Fibroblast of skin of left quadriceps (primary cell): ENCODE results near the gene EYS.
A peak's percentile ranks its signal among the peaks of the same experiment; 100 is the strongest.
"Not testable (repeated sequence)": the region's sequence is repeated elsewhere in the genome, so short reads cannot be mapped to it uniquely, and the experiment has no call there.

Experiments
- DNase-seq, 2 experiments: peaks; one replicate each; pipeline ENCODE4 v3.0.0-alpha.2; 2013; ENCODE audit warnings: low read depth in 2 of 2

Gene EYS

DNA sequence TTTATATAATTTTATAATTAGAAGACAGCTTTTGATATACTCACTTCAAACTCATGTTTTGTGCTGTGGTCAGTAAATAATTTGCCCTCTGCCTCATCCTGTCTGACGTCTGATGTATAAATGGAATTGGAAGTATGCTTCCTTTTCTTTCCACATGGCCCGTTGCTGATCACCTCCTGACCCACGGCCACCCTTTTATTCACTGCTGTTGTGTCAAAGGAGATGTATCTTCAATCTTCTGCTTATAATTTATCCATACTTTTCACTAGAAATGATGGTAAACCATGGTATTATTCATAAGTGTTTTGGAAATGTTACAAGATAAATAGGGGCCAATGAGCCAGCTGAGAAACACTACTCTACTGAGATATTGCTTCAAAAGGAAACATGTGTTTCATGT lies 1229.6 kb downstream of the EYS start:
- no peak for DNase-seq

DNA sequence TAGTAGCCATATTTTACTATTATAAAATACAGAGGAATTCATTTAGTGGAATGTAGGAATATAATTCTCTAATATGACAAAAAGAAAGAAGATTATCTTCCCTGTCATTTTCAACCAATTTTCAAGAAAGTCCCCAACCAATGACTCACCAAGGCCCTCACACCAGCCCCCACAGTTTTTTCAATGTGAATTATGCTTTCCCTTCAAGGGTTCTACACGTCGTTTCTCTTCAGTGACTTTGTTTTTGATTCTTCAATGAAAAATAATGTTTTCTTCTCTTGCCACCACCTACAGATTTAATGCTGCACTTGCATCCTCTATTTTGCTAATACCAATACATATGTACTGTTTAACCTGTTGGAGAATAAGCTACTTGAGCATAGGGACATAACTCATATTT lies 1230.1 kb downstream of the EYS start:
- DNase-seq = no peak

DNA sequence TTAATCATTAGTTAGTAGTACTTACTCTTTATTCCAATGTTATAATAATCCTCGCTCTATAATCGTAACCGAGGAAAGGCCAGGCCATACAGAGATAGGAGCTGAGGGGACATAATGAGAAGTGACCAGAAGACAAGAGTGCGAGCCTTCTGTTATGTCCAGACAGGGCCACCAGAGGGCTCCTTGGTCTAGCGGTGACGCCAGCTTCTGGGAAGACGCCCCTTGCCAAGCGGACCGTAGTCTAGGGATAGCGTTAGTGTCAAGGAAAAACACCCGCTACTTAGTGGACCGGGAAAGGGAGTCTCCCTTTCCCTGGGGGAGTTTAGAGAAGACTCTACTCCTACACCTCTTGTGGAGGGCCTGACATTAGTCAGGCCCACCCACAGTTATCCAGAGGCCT lies 1237.6 kb downstream of the EYS start:
- DNase-seq = not testable (repeated sequence)

DNA sequence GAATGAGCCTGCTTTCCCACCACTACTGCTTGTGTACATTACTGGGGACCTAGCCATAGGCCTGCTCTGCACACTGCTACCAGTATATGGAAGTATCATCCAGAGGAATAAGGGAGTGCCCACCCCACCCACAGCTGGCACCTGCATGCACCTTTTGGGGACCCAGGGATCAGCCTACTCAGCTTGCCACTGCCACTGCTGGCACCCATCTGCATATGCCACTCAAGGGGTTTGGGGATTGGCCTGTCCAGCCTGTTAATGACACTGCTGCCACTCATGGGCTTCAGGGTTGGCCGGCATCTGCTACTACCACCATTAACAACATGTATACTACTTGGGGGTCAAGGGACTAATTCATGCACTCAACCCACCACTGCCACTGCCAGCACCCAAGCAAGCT lies 1239.4 kb downstream of the EYS start:
- no peak for DNase-seq

DNA sequence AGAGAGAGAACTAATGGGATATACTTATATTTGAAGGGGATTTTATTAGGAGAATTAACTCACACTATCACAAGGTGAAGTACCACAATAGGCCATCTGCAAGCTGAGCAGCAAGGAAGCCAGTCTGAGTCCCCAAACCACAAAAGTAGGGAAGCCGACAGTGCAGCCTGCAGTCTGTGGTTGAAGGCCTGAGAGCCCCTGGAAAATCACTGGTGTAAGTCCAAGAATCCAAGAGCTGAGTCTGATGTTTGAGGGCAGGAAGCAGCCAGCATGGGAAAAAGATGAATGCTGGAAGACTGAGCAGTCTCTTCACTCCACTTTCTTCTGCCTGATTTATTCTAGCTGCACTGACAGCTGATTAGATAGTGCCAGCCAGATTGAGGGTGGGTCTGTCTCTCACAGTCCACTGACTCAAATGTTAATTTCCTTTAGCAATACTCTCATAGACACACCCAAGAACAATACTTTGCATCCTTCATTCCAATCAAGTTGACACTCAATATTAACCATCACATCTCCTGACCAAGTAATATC lies 1247.5 kb downstream of the EYS start:
- DNase-seq = no peak

DNA sequence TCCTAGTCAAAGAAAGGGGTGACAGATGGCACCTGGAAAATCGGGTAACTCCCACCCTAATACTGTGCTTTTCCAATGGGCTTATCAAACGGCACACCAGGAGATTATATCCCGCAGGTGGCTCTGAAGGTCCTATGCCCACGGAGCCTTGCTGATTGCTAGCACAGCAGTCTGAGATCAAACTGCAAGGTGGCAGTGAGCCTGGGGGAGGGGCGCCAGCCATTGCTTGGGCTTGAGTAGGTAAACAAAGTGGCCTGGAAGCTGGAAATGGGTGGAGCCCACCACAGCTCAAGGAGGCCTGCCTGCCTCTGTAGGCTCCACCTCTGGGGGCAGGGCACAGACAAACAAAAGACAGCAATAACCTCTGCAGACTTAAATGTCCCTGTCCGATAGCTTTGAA lies 1258.9 kb downstream of the EYS start:
- not testable (repeated sequence) for DNase-seq

DNA sequence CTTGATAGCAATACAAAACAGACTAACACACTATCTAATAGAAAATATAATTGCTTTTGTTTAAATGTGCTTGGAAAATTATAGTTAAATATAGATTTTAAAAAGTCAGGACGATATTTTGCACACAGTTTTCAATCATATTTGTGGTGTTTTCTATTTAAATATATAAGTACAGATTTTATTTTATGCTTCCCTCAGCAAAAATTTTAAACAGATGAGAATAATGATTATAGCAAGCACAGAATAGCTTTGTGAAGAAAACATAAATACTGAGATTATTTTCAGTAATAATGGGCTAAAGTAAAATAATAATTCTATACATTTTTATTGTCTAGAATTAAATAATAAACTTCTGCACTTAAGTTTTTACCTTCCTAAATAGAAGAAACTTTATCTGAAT lies 1262.0 kb downstream of the EYS start:
- DNase-seq = no peak

DNA sequence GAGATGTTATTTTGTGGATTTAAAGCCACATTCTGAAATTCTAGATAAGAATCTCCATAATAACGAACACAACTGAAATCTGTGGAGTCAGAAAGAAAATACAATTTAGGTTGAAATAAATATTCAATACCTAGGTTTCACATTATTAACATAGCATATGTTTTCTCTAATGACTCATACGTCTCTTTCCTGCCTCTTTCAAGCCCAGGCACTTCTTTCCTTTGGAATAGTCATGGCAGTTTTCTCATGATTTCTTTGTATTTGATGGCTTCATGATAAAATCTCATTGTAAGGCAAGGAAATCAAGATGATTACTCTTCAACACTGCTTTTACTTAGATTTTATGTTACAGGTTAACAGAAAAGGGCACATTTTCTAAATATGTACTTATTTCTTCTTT lies 1267.8 kb downstream of the EYS start:
- DNase-seq = no peak

DNA sequence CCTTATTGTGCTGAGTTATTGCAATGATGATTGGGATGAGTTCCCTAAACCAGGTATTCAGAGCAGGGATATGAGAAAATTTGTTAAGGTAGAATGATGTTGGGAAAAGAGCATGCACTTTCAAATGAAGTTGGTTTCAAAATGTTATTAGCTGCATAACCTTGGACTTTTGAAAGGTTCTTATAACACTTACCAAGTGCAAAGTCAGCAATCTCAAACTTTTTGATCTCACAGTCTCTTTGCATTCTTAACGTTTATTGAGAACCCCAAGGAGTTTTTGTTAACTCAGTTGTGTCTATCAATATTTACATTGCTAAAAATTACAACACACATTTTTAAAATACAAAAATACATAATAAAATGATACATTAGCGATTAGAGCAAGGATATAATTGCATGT lies 1269.0 kb downstream of the EYS start:
- DNase-seq = no peak

DNA sequence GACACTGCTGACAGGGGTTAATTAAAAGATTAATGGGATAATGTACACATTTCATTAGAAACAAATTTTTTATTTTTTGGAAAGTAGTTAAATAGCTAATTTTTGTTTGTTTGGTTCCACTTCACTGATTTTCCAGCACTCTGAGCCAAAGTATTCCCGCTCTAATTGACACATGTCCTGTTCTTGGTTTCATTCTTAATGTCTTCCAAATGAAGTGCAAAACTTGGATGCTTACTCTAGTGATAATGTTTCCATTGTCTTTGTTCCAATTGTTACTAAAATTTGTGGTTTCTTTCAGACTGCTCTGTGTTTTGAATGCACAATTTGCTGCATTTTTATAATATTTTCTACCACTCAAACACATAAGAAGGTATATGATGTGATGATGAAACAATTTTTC lies 1277.1 kb downstream of the EYS start:
- no peak for DNase-seq

DNA sequence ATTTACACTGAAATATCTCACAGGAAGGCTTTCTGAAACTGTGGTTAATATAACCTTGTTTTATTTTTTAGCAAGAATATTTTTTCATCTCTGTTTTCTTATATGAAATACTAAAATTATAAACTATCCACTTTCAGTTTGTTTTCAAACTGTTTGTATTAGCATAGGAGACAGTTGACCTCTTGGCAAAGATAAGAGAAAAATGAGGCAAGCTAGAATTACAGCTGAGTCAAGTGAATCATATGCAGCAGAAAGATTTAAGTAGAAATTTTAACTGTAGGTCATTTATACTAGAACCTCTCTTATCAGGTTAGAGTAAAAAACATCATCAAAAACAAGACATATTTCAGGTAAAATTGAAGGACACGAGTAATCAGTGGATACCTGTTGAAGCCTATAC lies 1278.8 kb downstream of the EYS start:
- no peak for DNase-seq

DNA sequence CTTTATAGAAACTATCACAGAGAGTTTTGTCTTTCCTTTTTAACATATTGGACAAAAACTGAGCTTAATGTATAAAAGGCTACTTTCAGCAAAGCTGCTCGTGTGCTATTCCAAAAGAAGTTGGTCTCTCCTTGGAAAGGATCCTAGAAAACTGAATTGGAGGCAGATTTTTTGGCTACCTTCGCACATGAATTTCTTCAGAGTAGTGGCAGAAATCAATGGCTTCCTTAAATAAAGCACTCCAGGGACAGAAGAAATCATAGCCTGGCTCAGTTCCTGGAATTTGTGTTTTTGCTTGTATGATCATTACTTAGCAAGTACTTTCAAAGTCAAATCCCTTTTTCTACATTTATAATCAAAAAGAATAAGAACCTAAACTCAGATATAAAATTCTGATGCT lies 1291.1 kb downstream of the EYS start:
- peak; percentile 11 to 17 for DNase-seq

DNA sequence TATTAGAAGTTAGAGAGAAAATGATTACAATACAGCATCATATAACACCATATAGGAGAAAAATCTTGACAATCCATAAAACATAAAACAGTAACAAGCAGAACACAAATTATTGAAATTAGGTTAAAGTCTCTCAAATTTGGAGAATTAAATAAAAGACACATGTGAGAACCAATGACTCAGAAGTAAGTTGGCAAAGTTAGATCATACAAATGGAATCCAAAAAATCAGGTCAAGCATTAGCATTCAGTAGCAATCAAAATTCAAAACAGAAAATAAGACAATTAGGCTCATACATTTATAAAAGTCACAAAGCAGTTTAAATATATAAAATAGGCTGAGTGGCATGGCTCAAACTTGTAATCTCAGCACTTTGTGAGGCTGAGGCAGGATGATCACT lies 1295.8 kb downstream of the EYS start:
- peak; percentile 1 for DNase-seq

DNA sequence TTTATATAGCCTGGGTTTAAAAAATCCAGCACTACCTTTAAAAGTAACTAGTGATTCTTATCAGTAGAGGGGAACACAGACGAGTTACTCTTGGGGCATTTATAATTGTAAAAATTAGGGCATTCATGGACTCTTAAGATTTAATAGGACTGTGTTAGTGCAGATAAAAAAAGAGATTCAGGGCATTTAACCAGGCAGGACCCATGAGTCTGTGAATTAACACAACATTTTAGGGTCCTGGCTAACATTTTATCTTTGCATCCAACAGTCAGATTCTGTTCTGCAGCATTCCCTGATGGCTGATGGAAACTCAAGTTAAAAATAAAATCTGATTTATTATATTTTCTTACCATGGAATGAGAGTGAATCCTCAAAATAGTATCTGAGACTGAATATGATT lies 1297.1 kb downstream of the EYS start:
- no peak for DNase-seq

DNA sequence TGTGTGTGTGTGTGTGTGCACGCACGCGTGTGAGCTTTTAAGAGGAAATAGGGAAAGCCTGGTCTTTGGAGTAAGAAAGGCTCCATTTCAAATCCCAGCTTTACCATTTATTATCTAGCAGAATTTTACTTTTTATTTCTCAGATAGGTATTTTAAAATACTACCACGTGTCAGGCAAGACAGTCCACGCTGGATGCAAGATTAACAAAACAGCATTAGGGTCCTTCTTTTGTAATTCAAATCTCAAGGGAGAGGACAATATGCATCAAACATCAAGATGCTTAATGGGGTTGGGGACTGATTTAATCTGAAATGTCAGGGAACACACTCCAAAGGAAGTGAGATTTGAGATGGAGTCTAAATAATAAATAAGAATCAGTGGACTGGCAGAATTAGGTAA lies 1302.6 kb downstream of the EYS start:
- DNase-seq = no peak

DNA sequence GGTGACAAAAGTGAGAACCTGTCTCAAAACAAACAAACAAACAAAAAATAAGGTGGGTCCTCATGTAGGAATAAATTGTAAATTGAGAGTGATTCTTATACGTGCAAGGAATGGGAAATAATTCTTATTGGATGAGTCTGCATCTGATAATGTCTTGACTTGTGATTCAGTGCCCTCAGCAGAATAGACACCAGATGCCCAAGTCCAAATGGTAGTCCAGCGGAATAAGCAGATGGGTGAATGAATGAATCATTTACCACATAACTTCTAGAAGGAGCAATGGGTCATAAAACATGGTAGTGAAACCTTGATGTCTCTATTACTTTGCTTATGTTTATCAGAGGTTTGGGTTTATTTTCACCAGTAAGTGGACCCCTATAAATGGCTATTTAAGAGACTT lies 1323.7 kb downstream of the EYS start:
- no peak for DNase-seq

DNA sequence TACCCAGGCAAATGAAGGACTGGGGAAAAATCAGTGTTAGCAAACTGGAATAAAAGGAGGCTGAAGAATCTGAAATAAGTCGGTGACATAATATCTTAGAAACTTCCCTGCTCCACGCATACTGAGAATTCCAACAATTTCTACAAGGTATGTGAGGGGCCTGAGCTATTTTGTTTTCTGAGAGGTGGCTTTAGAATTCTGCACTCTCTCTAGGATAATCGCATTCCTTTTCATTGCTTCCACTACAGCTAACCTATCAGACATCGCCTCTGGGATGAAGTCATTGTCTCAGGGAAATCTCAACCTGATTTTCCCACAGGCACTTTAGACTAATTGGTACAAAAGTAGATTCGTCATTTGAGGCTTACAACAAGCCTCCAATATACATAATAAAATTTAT lies 1330.6 kb downstream of the EYS start:
- no peak for DNase-seq

DNA sequence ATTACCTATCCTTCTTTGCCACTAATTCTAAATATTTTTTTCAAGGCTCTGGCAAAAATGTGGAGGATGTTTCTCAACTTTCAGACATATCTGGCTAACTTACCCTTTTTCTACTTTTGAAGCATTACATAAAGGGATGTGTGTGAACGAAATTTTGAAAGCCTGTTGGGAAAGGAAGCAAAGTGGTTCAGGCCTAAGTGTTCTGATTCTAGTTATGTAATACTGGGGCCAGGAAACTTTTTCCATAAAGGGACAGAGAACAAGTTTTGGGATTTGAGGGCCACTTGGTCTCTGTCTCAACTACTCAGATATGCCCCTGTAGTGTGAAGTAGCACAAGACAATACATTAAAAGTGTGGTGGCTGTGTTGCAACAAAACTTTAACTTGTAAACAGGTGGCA lies 1349.6 kb downstream of the EYS start:
- no peak for DNase-seq

DNA sequence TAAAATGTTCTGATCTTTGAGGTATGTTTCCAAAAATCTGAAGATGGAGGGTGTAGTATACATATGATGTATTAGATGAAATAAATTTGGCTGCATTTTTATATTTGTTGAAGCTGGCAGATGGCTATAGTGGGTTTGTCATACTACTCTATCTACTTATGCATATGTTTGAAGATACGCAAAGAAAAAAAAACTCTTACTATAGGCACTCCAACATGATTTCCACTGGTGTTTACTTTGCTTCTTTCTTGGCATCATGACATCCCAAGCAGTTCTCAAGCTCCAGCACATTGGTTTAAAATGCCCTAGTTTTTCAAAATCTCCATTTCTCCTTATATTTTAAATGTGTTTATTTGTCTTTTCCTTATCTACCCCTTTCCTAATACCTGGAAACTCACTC lies 1359.6 kb downstream of the EYS start:
- DNase-seq = no peak

DNA sequence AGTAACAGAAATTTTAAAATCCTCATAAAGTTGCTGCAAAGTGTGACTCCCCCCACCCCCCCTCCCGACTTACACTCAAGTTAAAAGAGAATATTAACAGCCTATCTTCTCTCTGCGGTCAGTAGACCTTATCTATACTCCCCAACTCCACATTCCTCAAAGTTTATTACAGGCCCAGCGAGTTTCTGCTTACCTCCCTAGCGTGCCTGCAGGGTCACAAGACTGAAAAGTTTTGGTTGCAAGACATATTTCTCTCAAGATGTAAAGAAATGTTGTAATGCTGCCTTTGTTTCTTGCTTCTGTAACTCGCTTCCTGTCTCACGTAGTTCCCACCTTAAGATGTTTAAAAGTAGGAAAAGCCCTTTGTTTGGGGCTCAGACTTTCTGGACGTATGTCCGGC lies 1371.8 kb downstream of the EYS start:
- no peak for DNase-seq

DNA sequence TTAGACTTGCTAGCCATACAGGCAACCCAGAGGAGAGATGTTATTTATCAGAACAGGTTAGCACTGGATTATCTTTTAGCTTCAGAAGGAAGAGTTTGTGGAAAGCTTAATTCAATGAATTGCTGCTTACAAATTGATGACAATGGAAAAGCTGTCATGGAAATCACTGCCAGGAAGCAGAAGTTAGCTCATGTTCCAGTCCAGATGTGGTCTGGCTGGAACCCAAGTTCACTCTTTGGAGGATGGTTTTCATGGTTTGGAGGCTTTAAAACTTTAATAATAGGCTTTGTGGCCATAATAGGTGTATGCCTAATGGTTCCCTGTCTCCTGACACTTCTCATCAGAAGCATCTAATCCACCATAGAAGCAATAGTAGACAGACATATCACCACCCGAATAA lies 1372.4 kb downstream of the EYS start:
- DNase-seq = no peak

DNA sequence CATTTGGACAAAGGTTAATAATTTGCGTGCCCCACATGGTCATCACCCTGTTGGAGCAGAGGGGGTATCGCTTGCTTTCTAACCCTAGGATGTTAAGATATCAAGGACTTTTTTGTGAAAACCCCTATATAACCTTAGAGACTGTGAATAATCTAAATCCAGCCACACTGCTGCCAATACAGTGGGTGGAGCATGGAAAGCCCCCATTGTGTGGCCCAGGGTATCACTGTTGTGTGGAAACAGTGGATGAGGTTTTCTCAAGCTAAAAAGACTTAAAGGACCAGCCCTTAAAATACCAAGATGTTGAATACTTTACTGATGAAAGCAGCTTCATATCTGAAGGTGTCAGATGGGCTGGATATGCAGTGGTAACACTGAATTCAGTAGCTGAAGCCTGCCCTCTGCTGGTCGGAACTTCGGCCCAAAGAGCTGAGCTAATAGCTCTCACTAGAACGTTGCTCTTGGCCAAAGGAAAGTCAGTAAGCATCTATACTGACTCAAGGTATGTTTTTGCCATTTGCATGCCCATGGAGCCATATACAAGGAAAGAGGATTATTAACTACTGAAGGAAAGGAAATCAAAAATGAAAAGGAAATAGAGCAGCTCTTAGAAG lies 1376.2 kb downstream of the EYS start:
- DNase-seq = peak; percentile 17 to 18

DNA sequence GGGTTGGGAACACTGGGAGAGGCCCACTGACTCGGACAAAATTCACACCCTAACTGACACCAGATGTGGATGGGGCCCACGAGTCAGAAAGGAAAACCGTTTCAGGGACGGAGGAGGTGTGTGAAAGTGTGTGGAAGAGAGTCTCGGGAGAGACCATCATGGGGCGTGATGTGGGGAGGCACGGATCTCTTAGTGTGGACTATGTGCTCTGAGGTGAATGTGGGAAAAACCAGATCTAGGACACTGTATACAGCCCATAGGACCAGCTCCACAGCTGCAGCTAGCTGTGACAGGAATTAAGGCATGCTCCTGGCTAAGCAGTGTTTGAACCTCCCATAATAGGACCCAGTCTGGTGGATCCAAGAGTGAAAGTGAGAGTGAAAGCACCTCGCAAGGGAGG lies 1380.1 kb downstream of the EYS start:
- DNase-seq = no peak

DNA sequence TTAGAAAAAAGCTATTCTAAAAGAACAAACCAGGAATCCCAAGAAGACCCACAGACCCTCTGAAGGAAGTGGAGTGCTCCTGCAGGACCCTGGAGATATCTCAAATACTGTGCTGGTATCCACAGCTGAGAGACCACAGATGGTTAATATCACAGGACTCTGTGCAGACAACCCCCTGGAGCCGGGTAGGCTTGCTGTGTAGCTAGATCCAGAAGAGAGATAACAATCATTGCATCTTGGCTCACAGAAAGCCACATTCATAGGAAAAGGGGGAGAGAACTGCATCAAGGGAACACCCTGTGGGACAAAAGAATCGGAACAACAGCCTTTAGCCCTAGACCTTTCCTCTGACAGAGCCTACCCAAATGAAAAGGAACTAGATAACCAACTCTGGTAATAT lies 1381.9 kb downstream of the EYS start:
- DNase-seq = no peak
